Activated CD4-positive, alpha-beta T cell treated with anti-CD3 and anti-CD28 coated beads, Interleukin-2, amount 50 U/mL, for 16 hours (primary cell): ENCODE results near the gene GMDS.

Experiments
- DNase-seq: peaks from one replicate; pipeline ENCODE4 v3.0.0-alpha.2; 2020

GMDS gene

GRCh38 chr6:1917626-1918371 lies 327.6 kb downstream of the GMDS start:
- DNase-seq, result peak; percentile 60

- no peak for DNase-seq
Measured at GRCh38 chr6:1916334-1917070, 328.9 kb downstream of the GMDS start.

GRCh38 chr6:1915226-1915625 lies 330.2 kb downstream of the GMDS start:
- no peak for DNase-seq

- no peak for DNase-seq
Measured at GRCh38 chr6:1913577-1913976, 331.8 kb downstream of the GMDS start.

GRCh38 chr6:1912731-1913130 lies 332.7 kb downstream of the GMDS start:
- no peak for DNase-seq

- no peak for DNase-seq
Measured at GRCh38 chr6:1911474-1911873, 333.9 kb downstream of the GMDS start.

GRCh38 chr6:1910621-1911407 lies 334.6 kb downstream of the GMDS start:
- no peak for DNase-seq

GRCh38 chr6:1908784-1909183 lies 336.6 kb downstream of the GMDS start:
- DNase-seq, result no peak

- DNase-seq, result no peak
Measured at GRCh38 chr6:1906609-1907008, 338.8 kb downstream of the GMDS start.

GRCh38 chr6:1906014-1906413 lies 339.4 kb downstream of the GMDS start:
- no peak for DNase-seq

GRCh38 chr6:1904898-1905297 lies 340.5 kb downstream of the GMDS start:
- DNase-seq, result no peak

GRCh38 chr6:1904466-1904799 lies 341.0 kb downstream of the GMDS start:
- DNase-seq, result no peak

- no peak for DNase-seq
Measured at GRCh38 chr6:1903780-1904465, 341.5 kb downstream of the GMDS start.

GRCh38 chr6:1901556-1901955 lies 343.8 kb downstream of the GMDS start:
- DNase-seq, result no peak

- no peak for DNase-seq
Measured at GRCh38 chr6:1896897-1897296, 348.5 kb downstream of the GMDS start.

GRCh38 chr6:1895721-1896120 lies 349.7 kb downstream of the GMDS start:
- DNase-seq, result no peak

GRCh38 chr6:1894954-1895353 lies 350.5 kb downstream of the GMDS start:
- DNase-seq, result no peak

GRCh38 chr6:1893470-1894130 lies 351.8 kb downstream of the GMDS start:
- DNase-seq, result no peak

- no peak for DNase-seq
Measured at GRCh38 chr6:1892716-1893115, 352.7 kb downstream of the GMDS start.

GRCh38 chr6:1890987-1891386 lies 354.4 kb downstream of the GMDS start:
- peak; percentile 11 for DNase-seq

GRCh38 chr6:1890071-1890470 lies 355.3 kb downstream of the GMDS start:
- peak; percentile 9 for DNase-seq

GRCh38 chr6:1885576-1886011 lies 359.8 kb downstream of the GMDS start:
- DNase-seq, result no peak

GRCh38 chr6:1884313-1884712 lies 361.1 kb downstream of the GMDS start:
- no peak for DNase-seq
